Keratinocyte (primary cell): Measurements from ENCODE around the gene DTL. TPM values are rescaled to one million over a fixed set of nuclear protein-coding genes. Genes with fewer than 3 reads are reported as not detected.

ENCODE experiments used
- DNase-seq: peaks from one replicate; pipeline ENCODE4 v3.0.0-alpha.2; 2011; ENCODE audit warnings: low read depth, missing footprints, low spot score
- FAIRE-seq: peaks from 2 replicates; lab custom pipeline; 2011; peaks lifted over from hg19 to GRCh38; lab: Jason Lieb, UNC
- H2AFZ ChIP-seq: 2 replicates; pipeline ENCODE4 v1.6.0; 2012; ENCODE audit warnings: low read length, control low read depth, inconsistent platforms; ENCODE audit not compliant: control insufficient read depth
- H3K27ac ChIP-seq: 2 replicates; pipeline ENCODE4 v1.5.1; 2011; ENCODE audit warnings: low read length; ENCODE audit not compliant: control insufficient read depth, insufficient read depth
- H3K27me3 ChIP-seq: 3 replicates; pipeline ENCODE4 v1.6.0; 2011; ENCODE audit warnings: low read length; ENCODE audit not compliant: control insufficient read depth, insufficient read depth; ENCODE audit errors: extremely low read depth
- H3K36me3 ChIP-seq, 2 experiments: 2 replicates in 1 of 2; 3 replicates in 1 of 2; pipeline ENCODE4 v1.5.1; 2011; ENCODE audit warnings: low read length in 2 of 2, mild to moderate bottlenecking in 1 of 2; ENCODE audit not compliant: control insufficient read depth in 2 of 2, insufficient read depth in 2 of 2; ENCODE audit errors: extremely low read depth in 1 of 2
- H3K4me1 ChIP-seq: 3 replicates; pipeline ENCODE4 v1.5.1; 2011; ENCODE audit warnings: low read length; ENCODE audit not compliant: control insufficient read depth, insufficient read depth; ENCODE audit errors: extremely low read depth
- H3K4me2 ChIP-seq: 3 replicates; pipeline ENCODE4 v1.6.0; 2011; ENCODE audit warnings: low read depth, low read length; ENCODE audit not compliant: control insufficient read depth, insufficient read depth; ENCODE audit errors: extremely low read depth
- H3K4me3 ChIP-seq, 3 experiments: fragments of 200-600 bp in 1 of 3; sonication (generic) in 1 of 3; 2 replicates in 2 of 3; 3 replicates in 1 of 3; pipeline ENCODE4 v1.5.1; 2011 to 2016; ENCODE audit warnings: low read length in 3 of 3, mild to moderate bottlenecking in 3 of 3, control low read depth in 2 of 3, inconsistent platforms in 1 of 3, low read depth in 1 of 3, mixed read lengths in 1 of 3, mixed run types in 1 of 3, moderate library complexity in 1 of 3; ENCODE audit not compliant: control insufficient read depth in 2 of 3, insufficient read depth in 2 of 3; ENCODE audit errors: extremely low read depth in 1 of 3
- H3K79me2 ChIP-seq: 2 replicates; pipeline ENCODE4 v1.6.0; 2012; ENCODE audit warnings: low read length; ENCODE audit not compliant: control insufficient read depth, insufficient read depth
- H3K9ac ChIP-seq: 3 replicates; pipeline ENCODE4 v1.6.0; 2011; ENCODE audit warnings: low read length; ENCODE audit not compliant: control insufficient read depth, insufficient read depth; ENCODE audit errors: extremely low read depth
- H3K9me1 ChIP-seq: 3 replicates; pipeline ENCODE4 v1.6.0; 2011; ENCODE audit warnings: low read length; ENCODE audit not compliant: control insufficient read depth, insufficient read depth; ENCODE audit errors: extremely low read depth
- H3K9me3 ChIP-seq: 2 replicates; pipeline ENCODE4 v1.5.1; 2012; ENCODE audit warnings: low read depth, low read length; ENCODE audit not compliant: control insufficient read depth
- H4K20me1 ChIP-seq: 3 replicates; pipeline ENCODE4 v1.6.0; 2011; ENCODE audit warnings: low read length; ENCODE audit not compliant: control insufficient read depth, insufficient read depth; ENCODE audit errors: extremely low read depth
- CTCF ChIP-seq, 3 experiments: IDR thresholded peaks in 1 of 3; conservative IDR thresholded peaks in 1 of 3; optimal IDR thresholded peaks in 1 of 3; 2 replicates in 2 of 3; 3 replicates in 1 of 3; pipeline versions ENCODE3 to v1.5.1; 2011; ENCODE audit warnings: low read length in 3 of 3, mild to moderate bottlenecking in 3 of 3, moderate library complexity in 2 of 3, control low read depth in 1 of 3, inconsistent platforms in 1 of 3; ENCODE audit not compliant: insufficient read depth in 2 of 3; ENCODE audit errors: extremely low read depth in 1 of 3
- EZH2 ChIP-seq: IDR thresholded peaks from one replicate; pipeline ENCODE4 v1.6.1; 2012; ENCODE audit warnings: inconsistent platforms, mild to moderate bottlenecking, low read length, moderate library complexity
- dilution Hi-C: fragments of 300-500 bp; cut with MboI; formaldehyde crosslinking; loops from one replicate; pipeline ENCODE4 v1.7.0; 2020; ENCODE audit warnings: low sequenced_read_pairs; ENCODE audit not compliant: extremely low pct_ligation_motif_present
- polyA plus RNA-seq, 5 experiments: library from polyadenylated mRNA; depleted of rRNA in 3 of 5; stranded (reverse) in 3 of 5; stranded (forward) in 1 of 5; unstranded in 1 of 5; fragments of >200 nt; gene quantifications; 1 replicate in 1 of 5; 2 replicates in 3 of 5; 3 replicates in 1 of 5; pipeline versions ENCODE4 v1.2.1 to v1.2.3, GENCODE V29; 2011 to 2012; ENCODE audit warnings: missing spikeins in 2 of 5, low read depth in 1 of 5, low replicate concordance in 1 of 5

DTL gene
- polyA plus RNA-seq, 1 donor (not counting 4 experiments of a cell fraction or from before 2014, with no cell fraction given) = 9.3 TPM

- Histone ChIP-seq H3K4me3 (no peak overlapping the region), H3K9me3 (no peaks in the 10 kb centered on the region), H3K27me3 (no peaks in the 10 kb centered on the region), H4K20me1 (no peaks in the 10 kb centered on the region), H3K4me1 (peaks cover 8% of the 10 kb centered on the region), H2AFZ (no peak overlapping the region), H3K27ac (no peak overlapping the region), H3K9me1 (no peaks in the 10 kb centered on the region), H3K9ac (no peak overlapping the region), H3K36me3 (no peaks in the 10 kb centered on the region), H3K79me2 (no peaks in the 10 kb centered on the region), H3K4me2 (no peak overlapping the region)
- dilution Hi-C loops = no loop called here
- FAIRE-seq = no peak
- DNase-seq = no peak
- TF ChIP-seq EZH2 (no peak), CTCF (optimal IDR thresholded peaks at IDR 0.05 in 1 of 3, IDR thresholded peaks at IDR 0.05 in 1 of 3, conservative IDR thresholded peaks at IDR 0.05 in 1 of 3; ENCODE audit: extremely low read depth in 1 of 3, insufficient read depth in 2 of 3, low read length in 3 of 3) (no peak)
Measured at GRCh38 chr1:212108187-212108586, 72.6 kb downstream of the DTL start.

- no peak overlapping the region for H3K9ac ChIP-seq
- H4K20me1 ChIP-seq = no peaks in the 10 kb centered on the region
- H3K9me3 ChIP-seq = no peaks in the 10 kb centered on the region
- no peak for TF ChIP-seq EZH2
- no peak for TF ChIP-seq CTCF (optimal IDR thresholded peaks at IDR 0.05 in 1 of 3, IDR thresholded peaks at IDR 0.05 in 1 of 3, conservative IDR thresholded peaks at IDR 0.05 in 1 of 3; ENCODE audit: extremely low read depth in 1 of 3, insufficient read depth in 2 of 3, low read length in 3 of 3)
- no peak overlapping the region for H3K4me2 ChIP-seq
- no peaks in the 10 kb centered on the region for H3K27me3 ChIP-seq
- no peak overlapping the region for H3K4me3 ChIP-seq
- H3K9me1 ChIP-seq = no peaks in the 10 kb centered on the region
- no peaks in the 10 kb centered on the region for H3K36me3 ChIP-seq
- dilution Hi-C loops = no loop called here
- no peak for FAIRE-seq
- H3K27ac ChIP-seq = no peak overlapping the region
- no peaks in the 10 kb centered on the region for H3K79me2 ChIP-seq
- H2AFZ ChIP-seq = no peak overlapping the region
- no peak for DNase-seq
- H3K4me1 ChIP-seq = peaks cover 8% of the 10 kb centered on the region
Measured at GRCh38 chr1:212108981-212109380, 73.4 kb downstream of the DTL start.
